SU-DHL-6 (cell line): ENCODE measurements around the gene WDR5.

Experiments
- EZH2phosphoT487 ChIP-seq: fragments of 200-600 bp; sonication (generic), shearing (Covaris generic); conservative IDR thresholded peaks from 2 replicates; pipeline ENCODE4 v1.6.1; 2018; ENCODE audit warnings: mild to moderate bottlenecking, antibody characterized with exemption, low read length, moderate library complexity, mixed read lengths
- TF ChIP-seq, protein P1 (sequence below): fragments of 200-600 bp; sonication (generic); IDR thresholded peaks from one replicate; pipeline ENCODE4 v1.5.1; 2017; ENCODE audit warnings: antibody characterized with exemption, mild to moderate bottlenecking, low read length, moderate library complexity; ENCODE audit not compliant: insufficient read depth, poor library complexity, severe bottlenecking

DNA sequence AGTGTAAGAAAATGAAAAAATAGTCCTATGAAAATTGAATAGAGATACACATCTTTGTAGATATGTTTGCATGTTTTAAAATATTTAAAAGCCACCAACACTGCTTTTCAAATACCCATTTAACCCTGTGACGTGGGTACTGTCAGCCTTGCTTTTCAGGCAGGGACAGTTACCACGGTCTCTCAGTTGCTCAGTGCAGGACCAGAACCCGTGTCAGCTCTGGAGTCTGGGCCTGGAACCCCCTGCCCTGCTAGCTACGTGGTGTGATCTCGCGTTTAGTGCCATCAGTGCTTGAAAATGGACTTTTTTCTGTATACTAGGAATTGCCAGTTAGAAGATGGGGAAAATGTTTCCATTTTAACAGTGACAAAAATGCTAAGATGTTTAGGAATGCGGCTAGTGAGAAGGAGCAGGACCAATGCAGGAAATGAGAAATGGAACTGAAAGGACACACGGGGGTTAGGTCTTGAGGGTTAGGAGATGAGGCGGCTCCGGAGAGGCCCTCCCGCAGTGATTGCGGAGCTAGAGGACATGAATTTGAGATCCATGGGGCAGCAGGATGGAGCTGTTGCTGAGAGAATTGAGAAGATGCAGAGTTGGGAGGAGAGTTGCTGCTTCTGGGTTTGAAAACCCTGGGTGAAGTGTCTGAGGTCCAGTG, 14.8 kb downstream of the WDR5 start:
- TF ChIP-seq, protein P1, sequence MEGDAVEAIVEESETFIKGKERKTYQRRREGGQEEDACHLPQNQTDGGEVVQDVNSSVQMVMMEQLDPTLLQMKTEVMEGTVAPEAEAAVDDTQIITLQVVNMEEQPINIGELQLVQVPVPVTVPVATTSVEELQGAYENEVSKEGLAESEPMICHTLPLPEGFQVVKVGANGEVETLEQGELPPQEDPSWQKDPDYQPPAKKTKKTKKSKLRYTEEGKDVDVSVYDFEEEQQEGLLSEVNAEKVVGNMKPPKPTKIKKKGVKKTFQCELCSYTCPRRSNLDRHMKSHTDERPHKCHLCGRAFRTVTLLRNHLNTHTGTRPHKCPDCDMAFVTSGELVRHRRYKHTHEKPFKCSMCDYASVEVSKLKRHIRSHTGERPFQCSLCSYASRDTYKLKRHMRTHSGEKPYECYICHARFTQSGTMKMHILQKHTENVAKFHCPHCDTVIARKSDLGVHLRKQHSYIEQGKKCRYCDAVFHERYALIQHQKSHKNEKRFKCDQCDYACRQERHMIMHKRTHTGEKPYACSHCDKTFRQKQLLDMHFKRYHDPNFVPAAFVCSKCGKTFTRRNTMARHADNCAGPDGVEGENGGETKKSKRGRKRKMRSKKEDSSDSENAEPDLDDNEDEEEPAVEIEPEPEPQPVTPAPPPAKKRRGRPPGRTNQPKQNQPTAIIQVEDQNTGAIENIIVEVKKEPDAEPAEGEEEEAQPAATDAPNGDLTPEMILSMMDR: no peak
- TF ChIP-seq EZH2phosphoT487: no peak
